Neural cell (in vitro differentiated cells): Measurements from ENCODE around the gene XRCC6. TPM values are rescaled to one million over a fixed set of nuclear protein-coding genes. Genes with fewer than 3 reads are reported as not detected.

Experiments
- H2AFZ ChIP-seq: fragments of 200-600, 300-800 bp; sonication (generic), shearing (Covaris generic); 2 replicates; pipeline ENCODE4 v1.6.0; 2014; ENCODE audit warnings: low read depth, mild to moderate bottlenecking, antibody characterized with exemption, low read length, moderate library complexity
- H3F3A ChIP-seq: fragments of 200-600 bp; shearing (Covaris generic); 2 replicates; pipeline ENCODE4 v1.6.1; 2016; ENCODE audit warnings: mild to moderate bottlenecking, moderate library complexity, mixed read lengths, antibody characterized with exemption, low read length; ENCODE audit not compliant: insufficient read depth, poor library complexity, severe bottlenecking
- H3K27ac ChIP-seq: fragments of 200-600, 300-800 bp; sonication (generic), shearing (Covaris generic); 2 replicates; pipeline ENCODE4 v1.5.1; 2014; ENCODE audit warnings: mild to moderate bottlenecking, low read length, moderate library complexity
- H3K27me3 ChIP-seq: fragments of 300-800, 200-600 bp; sonication (generic), shearing (Covaris generic); 2 replicates; pipeline ENCODE4 v1.6.0; 2014; ENCODE audit warnings: mild to moderate bottlenecking, low read depth, low read length, moderate library complexity; ENCODE audit not compliant: insufficient read depth
- H3K36me3 ChIP-seq: fragments of 300-800, 200-600 bp; sonication (generic), shearing (Covaris generic); 2 replicates; pipeline ENCODE4 v1.5.1; 2014; ENCODE audit warnings: mild to moderate bottlenecking, antibody characterized with exemption, low read length, moderate library complexity; ENCODE audit not compliant: insufficient read depth
- H3K4me2 ChIP-seq: fragments of 300-800, 200-600 bp; sonication (generic), shearing (Covaris generic); 2 replicates; pipeline ENCODE4 v1.6.0; 2014; ENCODE audit warnings: mild to moderate bottlenecking, low read length
- H3K4me3 ChIP-seq: fragments of 300-800, 200-600 bp; sonication (generic), shearing (Covaris generic); 2 replicates; pipeline ENCODE4 v1.5.1; 2014; ENCODE audit warnings: mild to moderate bottlenecking, low read length, moderate library complexity
- H3K79me2 ChIP-seq: fragments of 200-600 bp; shearing (Covaris generic); replicated peaks from 2 replicates; pipeline ENCODE4 v1.6.0; 2014; ENCODE audit warnings: mild to moderate bottlenecking, low read length, moderate library complexity; ENCODE audit not compliant: insufficient read depth
- H3K9ac ChIP-seq: fragments of 300-800, 200-600 bp; sonication (generic), shearing (Covaris generic); 2 replicates; pipeline ENCODE4 v1.6.1; 2016; ENCODE audit warnings: mild to moderate bottlenecking, low read length, mixed read lengths
- H3K9me2 ChIP-seq: fragments of 200-600 bp; shearing (Covaris generic); 2 replicates; pipeline ENCODE4 v1.6.1; 2016; ENCODE audit warnings: mild to moderate bottlenecking, low read length, mixed read lengths; ENCODE audit not compliant: insufficient read depth
- H3K9me3 ChIP-seq: fragments of 200-600, 300-800 bp; sonication (generic), shearing (Covaris generic); 2 replicates; pipeline ENCODE4 v1.6.1; 2016; ENCODE audit warnings: mild to moderate bottlenecking, mixed run types, low read length, moderate library complexity, mixed read lengths
- H4K20me1 ChIP-seq: fragments of 200-600 bp; shearing (Covaris generic); 2 replicates; pipeline ENCODE4 v1.6.1; 2016; ENCODE audit warnings: mild to moderate bottlenecking, mixed run types; ENCODE audit not compliant: insufficient read depth
- CTCF ChIP-seq: fragments of 450-650 bp; IDR thresholded peaks from 2 replicates; pipeline ENCODE4 v1.5.1; 2014; ENCODE audit warnings: antibody characterized with exemption, mild to moderate bottlenecking, moderate library complexity; ENCODE audit not compliant: poor library complexity, severe bottlenecking
- EP300 ChIP-seq: fragments of 450-650 bp; conservative IDR thresholded peaks from 2 replicates; pipeline ENCODE4 v1.6.1; 2014; ENCODE audit warnings: antibody characterized with exemption, mild to moderate bottlenecking, moderate library complexity; ENCODE audit not compliant: poor library complexity, severe bottlenecking
- EZH2 ChIP-seq: fragments of 200-600, 300-800 bp; shearing (Covaris generic), sonication (generic); IDR thresholded peaks from 2 replicates; pipeline ENCODE4 v1.6.1; 2014; ENCODE audit warnings: antibody characterized with exemption, low read length, borderline replicate concordance, mild to moderate bottlenecking; ENCODE audit not compliant: insufficient read depth, poor library complexity, severe bottlenecking
- MXI1 ChIP-seq: fragments of 450-650 bp; conservative IDR thresholded peaks from 2 replicates; pipeline ENCODE4 v1.6.1; 2014; ENCODE audit warnings: antibody characterized with exemption, mild to moderate bottlenecking; ENCODE audit not compliant: poor library complexity, severe bottlenecking
- POLR2AphosphoS5 ChIP-seq: IDR thresholded peaks from 2 replicates; pipeline ENCODE4 v1.6.1; 2012
- RAD21 ChIP-seq: fragments of 450-650 bp; conservative IDR thresholded peaks from 2 replicates; pipeline ENCODE4 v1.6.1; 2014; ENCODE audit warnings: antibody characterized with exemption, mild to moderate bottlenecking, moderate library complexity
- REST ChIP-seq: IDR thresholded peaks from 2 replicates; pipeline ENCODE4 v1.6.1; 2012; ENCODE audit warnings: borderline replicate concordance
- SMC3 ChIP-seq: fragments of 450-650 bp; conservative IDR thresholded peaks from 2 replicates; pipeline ENCODE4 v1.6.1; 2014; ENCODE audit warnings: antibody characterized with exemption, mild to moderate bottlenecking, moderate library complexity; ENCODE audit not compliant: poor library complexity
- TAF1 ChIP-seq: IDR thresholded peaks from 2 replicates; pipeline ENCODE4 v1.6.1; 2012; ENCODE audit warnings: low read depth
- polyA plus RNA-seq: library from polyadenylated mRNA; depleted of rRNA; stranded (reverse); fragments of >200 nt; gene quantifications from 2 replicates; pipeline ENCODE4 v1.2.3, GENCODE V29; 2014

XRCC6 gene
- polyA plus RNA-seq, 1 donor from 2014 or later = 398 TPM

- Histone ChIP-seq H3K9me3 (no peaks in the 10 kb centered on the region), H3F3A (no peaks in the 10 kb centered on the region), H4K20me1 (no peaks in the 10 kb centered on the region), H3K36me3 (no peaks in the 10 kb centered on the region), H3K27me3 (no peaks in the 10 kb centered on the region), H3K9ac (no peak overlapping the region), H3K9me2 (no peaks in the 10 kb centered on the region), H2AFZ (no peak overlapping the region), H3K27ac (no peak overlapping the region), H3K79me2 (no peaks in the 10 kb centered on the region), H3K4me2 (no peak overlapping the region), H3K4me3 (no peak overlapping the region)
- TF ChIP-seq EZH2 = no peak
- TF ChIP-seq TAF1 = no peak
- TF ChIP-seq MXI1 = no peak
- no peak for TF ChIP-seq SMC3
- TF ChIP-seq CTCF = peak; percentile 6
- no peak for TF ChIP-seq REST
Observed at GRCh38 chr22:41597635-41597953, 23.5 kb upstream of the XRCC6 start.

GRCh38 chr22:41598081-41598480 lies 23.0 kb upstream of the XRCC6 start:
- no peaks in the 10 kb centered on the region for H3K9me2 ChIP-seq
- H3K4me2 ChIP-seq = no peak overlapping the region
- H3K9ac ChIP-seq = no peak overlapping the region
- H3F3A ChIP-seq = no peaks in the 10 kb centered on the region
- H2AFZ ChIP-seq = no peak overlapping the region
- no peak overlapping the region for H3K4me3 ChIP-seq
- no peaks in the 10 kb centered on the region for H3K27me3 ChIP-seq
- H3K79me2 ChIP-seq = no peaks in the 10 kb centered on the region
- no peak for TF ChIP-seq RAD21
- no peak for TF ChIP-seq REST
- TF ChIP-seq POLR2AphosphoS5 = no peak
- TF ChIP-seq EP300 = no peak
- TF ChIP-seq EZH2 = no peak
- TF ChIP-seq CTCF = no peak
- no peak for TF ChIP-seq SMC3
- TF ChIP-seq TAF1 = no peak
- no peak for TF ChIP-seq MXI1
- H3K27ac ChIP-seq = no peak overlapping the region
- no peaks in the 10 kb centered on the region for H4K20me1 ChIP-seq
- no peaks in the 10 kb centered on the region for H3K36me3 ChIP-seq
- no peaks in the 10 kb centered on the region for H3K9me3 ChIP-seq
